Esophagus (tissue), 2 donors: Measurements from ENCODE around the gene EXOC8. TPM values are rescaled to one million over a fixed set of nuclear protein-coding genes. Genes with fewer than 3 reads are reported as not detected.

ENCODE experiments used
- H3K27ac ChIP-seq, 2 donors: one replicate each; pipeline ENCODE4 v1.5.1; 2013; ENCODE audit warnings: low read depth in 2 of 2, mild to moderate bottlenecking in 2 of 2, inconsistent platforms in 1 of 2, low read length in 1 of 2, moderate library complexity in 1 of 2
- H3K27me3 ChIP-seq, 2 donors: one replicate each; pipeline ENCODE4 v1.6.1; 2013; ENCODE audit warnings: low read length in 2 of 2, control low read depth in 1 of 2, mild to moderate bottlenecking in 1 of 2; ENCODE audit not compliant: insufficient read depth in 2 of 2, control insufficient read depth in 1 of 2
- H3K36me3 ChIP-seq, 2 donors: one replicate each; pipeline ENCODE4 v1.6.1; 2013; ENCODE audit warnings: low read length in 1 of 2; ENCODE audit not compliant: control insufficient read depth in 2 of 2, insufficient read depth in 2 of 2
- H3K4me1 ChIP-seq, 2 donors: one replicate each; pipeline ENCODE4 v1.6.1; 2013; ENCODE audit warnings: low read length in 1 of 2; ENCODE audit not compliant: control insufficient read depth in 2 of 2, insufficient read depth in 2 of 2
- H3K4me3 ChIP-seq, 2 donors: one replicate each; pipeline ENCODE4 v1.5.1; 2013; ENCODE audit warnings: low read length in 2 of 2, mild to moderate bottlenecking in 2 of 2, low read depth in 1 of 2, moderate library complexity in 1 of 2
- H3K9me3 ChIP-seq, 2 donors: one replicate each; pipeline ENCODE4 v1.6.1; 2013; ENCODE audit warnings: mild to moderate bottlenecking in 2 of 2, low read depth in 1 of 2, low read length in 1 of 2, moderate library complexity in 1 of 2; ENCODE audit not compliant: control insufficient read depth in 2 of 2, insufficient read depth in 1 of 2
- WGBS, 2 donors: extraction: QIAGEN DNeasy Blood & Tissue Kit; methylation state at CpG; one replicate each; pipeline ENCODE4 v1.1.7; 2013; 5-methylcytosine and 5-hydroxymethylcytosine counted together
- polyA plus RNA-seq, 2 donors: library from polyadenylated mRNA; stranded (reverse); fragments of 200-250 nt; gene quantifications; one replicate each; pipeline ENCODE4 v1.2.3, GENCODE V29; 2013
- donor health status: healthy with polysubstance abuse.
- donor health status: Bipolar disorder and iron deficiency.

The EXOC8 gene
- polyA plus RNA-seq, 2 donors: 3.0 to 3.6 TPM

GRCh38 chr1:231374394-231374793 is 36.7 kb upstream of the EXOC8 start:
- Histone ChIP-seq H3K4me1 (no peaks in the 10 kb centered on the region), H3K9me3 (no peaks in the 10 kb centered on the region), H3K36me3 (peaks cover 0 to 1% of the 10 kb centered on the region in 2 donors), H3K4me3 (no peak overlapping the region), H3K27ac (no peak overlapping the region), H3K27me3 (no peaks in the 10 kb centered on the region)
- WGBS, 2 donors: 88 to 94% methylated on average over 4 of the region's 4 CpGs

GRCh38 chr1:231372501-231372900 is 34.8 kb upstream of the EXOC8 start:
- Histone ChIP-seq H3K27ac (no peak overlapping the region), H3K27me3 (no peaks in the 10 kb centered on the region), H3K36me3 (peaks cover 0 to 3% of the 10 kb centered on the region in 2 donors), H3K9me3 (no peaks in the 10 kb centered on the region), H3K4me1 (no peaks in the 10 kb centered on the region), H3K4me3 (no peak overlapping the region)

GRCh38 chr1:231369282-231369681 is 31.6 kb upstream of the EXOC8 start:
- WGBS, 2 donors: 79 to 84% methylated on average over 3 of the region's 3 CpGs
- H3K4me3 ChIP-seq: no peak overlapping the region
- H3K27ac ChIP-seq: no peak overlapping the region
- H3K4me1 ChIP-seq: no peaks in the 10 kb centered on the region
- peaks cover 0 to 3% of the 10 kb centered on the region in 2 donors for H3K36me3 ChIP-seq
- H3K9me3 ChIP-seq: no peaks in the 10 kb centered on the region
- H3K27me3 ChIP-seq: no peaks in the 10 kb centered on the region

- WGBS, 2 donors: 92 to 93% methylated on average over 5 of the region's 5 CpGs
- Histone ChIP-seq H3K9me3 (no peaks in the 10 kb centered on the region), H3K36me3 (no peaks in the 10 kb centered on the region)
Observed at GRCh38 chr1:231364192-231364591, 26.5 kb upstream of the EXOC8 start.

GRCh38 chr1:231363624-231364023 is 26.0 kb upstream of the EXOC8 start:
- H3K9me3 ChIP-seq: no peaks in the 10 kb centered on the region
- no peaks in the 10 kb centered on the region for H3K27me3 ChIP-seq
- H3K27ac ChIP-seq: no peak overlapping the region
- H3K36me3 ChIP-seq: no peaks in the 10 kb centered on the region
- H3K4me3 ChIP-seq: no peak overlapping the region
- WGBS, 2 donors: 87 to 95% methylated on average over 1 of the region's 1 CpG
- H3K4me1 ChIP-seq: no peaks in the 10 kb centered on the region

More at GRCh38 chr1:231364192-231364591, 26.5 kb upstream of the EXOC8 start:
- H3K4me1 ChIP-seq: no peaks in the 10 kb centered on the region
- no peaks in the 10 kb centered on the region for H3K27me3 ChIP-seq
- H3K27ac ChIP-seq: no peak overlapping the region
- H3K4me3 ChIP-seq: no peak overlapping the region

DNA sequence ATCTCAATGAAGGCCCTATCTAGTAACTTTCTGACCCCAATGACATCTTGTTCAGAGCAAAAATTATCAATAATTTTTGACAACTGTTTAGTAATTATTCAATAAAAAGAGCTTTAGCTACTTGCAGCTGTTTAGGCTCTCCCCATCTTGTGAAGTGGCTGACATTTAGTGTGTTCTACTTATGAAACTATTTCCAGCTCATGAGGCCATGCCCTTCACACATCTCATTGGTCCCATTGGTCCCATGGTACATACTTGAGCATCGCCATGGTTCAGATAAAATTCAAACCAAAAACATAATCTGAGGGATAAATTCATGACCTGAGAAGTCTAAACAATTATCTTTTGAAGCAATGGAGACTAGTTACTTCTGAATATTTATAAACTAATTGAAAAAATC is 24.7 kb upstream of the EXOC8 start:
- Histone ChIP-seq H3K27ac (no peak overlapping the region), H3K9me3 (no peaks in the 10 kb centered on the region), H3K4me1 (no peaks in the 10 kb centered on the region), H3K36me3 (no peaks in the 10 kb centered on the region), H3K4me3 (no peak overlapping the region), H3K27me3 (no peaks in the 10 kb centered on the region)
- WGBS, 2 donors: 90 to 100% methylated on average over 1 of the region's 1 CpG

DNA sequence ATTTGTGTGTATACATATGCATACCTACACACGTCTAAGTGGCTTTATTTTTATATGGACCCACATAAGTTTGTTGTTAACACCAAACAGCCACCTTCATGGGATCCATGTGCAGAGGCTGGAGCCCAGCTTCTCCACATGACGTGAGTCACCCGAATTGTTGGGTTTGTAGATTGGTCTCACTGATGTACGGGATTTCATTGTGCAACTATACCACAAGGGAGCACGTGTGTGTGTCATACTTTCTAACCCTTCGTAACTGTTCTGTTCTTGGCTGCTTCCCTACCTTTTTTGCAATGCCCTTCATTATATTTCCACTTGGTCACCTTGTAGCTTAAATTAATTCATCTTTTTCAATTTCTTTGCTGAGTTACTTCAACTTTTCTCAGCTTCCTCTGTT is 21.5 kb upstream of the EXOC8 start:
- no peaks in the 10 kb centered on the region for H3K9me3 ChIP-seq
- H3K27ac ChIP-seq: no peak overlapping the region
- H3K27me3 ChIP-seq: no peaks in the 10 kb centered on the region
- H3K36me3 ChIP-seq: no peaks in the 10 kb centered on the region
- WGBS, 2 donors: 72 to 81% methylated on average over 6 of the region's 6 CpGs
- no peaks in the 10 kb centered on the region for H3K4me1 ChIP-seq
- no peak overlapping the region for H3K4me3 ChIP-seq

DNA sequence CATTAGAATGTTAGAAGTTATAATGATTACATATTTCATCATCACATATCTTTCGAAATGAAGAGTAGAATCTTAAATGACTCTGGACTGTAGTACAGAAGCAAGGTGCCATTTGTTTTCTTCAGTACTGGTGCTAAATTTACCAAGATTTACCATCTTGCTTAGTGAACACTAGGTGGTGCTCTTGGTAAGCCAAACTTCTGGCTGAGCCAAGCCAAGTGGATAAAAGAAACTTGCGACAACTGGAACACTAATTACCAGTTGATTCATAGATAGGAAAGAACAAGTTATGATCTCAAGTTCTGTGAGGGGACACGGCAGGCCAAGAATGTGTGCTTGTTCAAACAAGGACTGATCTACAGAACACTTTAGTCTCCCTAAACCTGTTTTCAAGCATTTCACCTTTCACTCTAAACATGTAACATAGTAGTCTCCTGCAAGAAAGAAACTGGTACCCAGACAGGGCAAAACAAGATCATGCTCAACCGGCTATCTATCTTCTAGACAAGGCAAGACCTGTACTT is 20.2 kb upstream of the EXOC8 start:
- no peaks in the 10 kb centered on the region for H3K27me3 ChIP-seq
- no peaks in the 10 kb centered on the region for H3K9me3 ChIP-seq
- no peak overlapping the region for H3K27ac ChIP-seq
- H3K4me3 ChIP-seq: no peak overlapping the region
- 10% methylated on average over 4 of the region's 4 CpGs for WGBS, 2 donors
- no peaks in the 10 kb centered on the region for H3K36me3 ChIP-seq
- no peaks in the 10 kb centered on the region for H3K4me1 ChIP-seq

- WGBS, 2 donors: 72 to 76% methylated on average over 10 of the region's 10 CpGs
- H3K27ac ChIP-seq: no peak overlapping the region
- H3K4me1 ChIP-seq: no peaks in the 10 kb centered on the region
- no peaks in the 10 kb centered on the region for H3K36me3 ChIP-seq
- no peak overlapping the region for H3K4me3 ChIP-seq
- H3K27me3 ChIP-seq: no peaks in the 10 kb centered on the region
- no peaks in the 10 kb centered on the region for H3K9me3 ChIP-seq
Observed at GRCh38 chr1:231357187-231357772, 19.6 kb upstream of the EXOC8 start.

- 71 to 73% methylated on average over 3 of the region's 3 CpGs for WGBS, 2 donors
- H3K9me3 ChIP-seq: no peaks in the 10 kb centered on the region
- no peaks in the 10 kb centered on the region for H3K4me1 ChIP-seq
- H3K36me3 ChIP-seq: peaks cover 0 to 3% of the 10 kb centered on the region in 2 donors
- no peak overlapping the region for H3K27ac ChIP-seq
- no peak overlapping the region for H3K4me3 ChIP-seq
- no peaks in the 10 kb centered on the region for H3K27me3 ChIP-seq
Observed at GRCh38 chr1:231355171-231355570, 17.5 kb upstream of the EXOC8 start.
